GM21381 (cell line): ENCODE measurements around the gene DLG2.

Source experiments
- ATAC-seq: cut with Tn5 transposase; IDR thresholded peaks from one replicate; pipeline ENCODE4 v1.9.1; 2021; ENCODE audit warnings: mild to moderate bottlenecking, moderate library complexity; ENCODE audit not compliant: unreplicated experiment

Gene DLG2

DNA sequence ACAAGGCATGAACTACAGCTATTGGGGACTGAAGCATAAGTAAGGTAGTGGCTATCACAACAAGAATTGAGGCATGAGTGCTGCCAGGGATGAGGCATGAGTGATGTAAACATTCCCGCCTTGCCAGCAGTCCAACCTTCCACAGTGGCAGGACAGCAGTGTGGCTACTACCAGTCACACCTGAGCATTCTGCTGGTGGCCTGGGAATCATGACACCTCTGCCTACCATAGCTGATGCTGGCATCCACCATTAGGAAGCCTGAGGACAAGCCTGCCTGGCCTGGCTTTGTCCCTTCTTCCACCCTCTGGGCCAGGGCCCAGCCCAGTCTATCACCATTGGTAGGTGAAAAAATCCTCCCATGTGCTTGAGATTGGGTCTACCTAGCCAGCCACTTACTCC lies 1628.2 kb downstream of the DLG2 start:
- no peak for ATAC-seq

- no peak for ATAC-seq
Observed at GRCh38 chr11:83990160-83990733, 1636.9 kb downstream of the DLG2 start.

- ATAC-seq: no peak
Observed at GRCh38 chr11:83982825-83983224, 1644.3 kb downstream of the DLG2 start.

DNA sequence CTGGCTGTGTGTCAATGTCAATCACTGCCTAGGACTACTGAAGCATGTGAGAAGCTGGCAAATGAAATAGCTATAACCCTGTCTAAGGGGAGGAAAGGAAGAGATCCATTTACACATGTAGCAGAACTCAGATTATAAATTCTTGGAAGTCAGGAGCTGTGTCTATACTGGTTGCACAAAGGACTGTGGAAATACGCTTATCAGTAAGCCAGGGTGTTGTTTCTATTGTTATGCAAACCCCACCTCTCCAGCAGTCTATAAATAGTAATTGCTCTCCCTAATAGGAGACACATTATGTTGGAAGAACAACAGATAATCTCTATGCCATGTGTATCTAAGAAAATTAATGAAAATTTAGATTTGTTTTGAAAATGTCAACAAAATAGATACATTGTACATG lies 1647.6 kb downstream of the DLG2 start:
- no peak for ATAC-seq

- ATAC-seq: no peak
Observed at GRCh38 chr11:83978942-83979341, 1648.2 kb downstream of the DLG2 start.

- ATAC-seq: no peak
Observed at GRCh38 chr11:83976086-83976485, 1651.1 kb downstream of the DLG2 start.

- ATAC-seq: no peak
Observed at GRCh38 chr11:83972536-83972935, 1654.6 kb downstream of the DLG2 start.

DNA sequence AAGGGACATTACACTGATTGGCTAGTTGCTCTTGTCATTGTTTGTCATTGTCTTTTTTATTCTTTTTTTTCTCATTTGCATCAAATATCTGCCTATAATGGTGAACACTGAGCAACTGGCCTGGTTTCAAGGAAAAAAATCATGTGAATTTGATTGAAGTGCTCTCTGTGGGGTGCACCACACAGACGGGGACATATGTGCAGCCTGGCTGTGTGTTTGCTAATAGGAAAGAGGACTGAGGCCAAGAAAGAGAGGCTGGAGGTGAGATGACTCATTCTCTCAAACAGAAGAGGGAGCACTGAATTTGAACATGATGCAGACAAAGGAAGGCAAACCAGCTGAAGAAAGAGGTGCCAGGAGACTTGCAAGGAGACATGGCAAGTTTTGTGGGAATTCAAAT lies 1656.1 kb downstream of the DLG2 start:
- peak; percentile 34 for ATAC-seq

- peak; percentile 79 for ATAC-seq
Observed at GRCh38 chr11:83970061-83970671, 1657.0 kb downstream of the DLG2 start.

- no peak for ATAC-seq
Observed at GRCh38 chr11:83957038-83957900, 1669.9 kb downstream of the DLG2 start.

DNA sequence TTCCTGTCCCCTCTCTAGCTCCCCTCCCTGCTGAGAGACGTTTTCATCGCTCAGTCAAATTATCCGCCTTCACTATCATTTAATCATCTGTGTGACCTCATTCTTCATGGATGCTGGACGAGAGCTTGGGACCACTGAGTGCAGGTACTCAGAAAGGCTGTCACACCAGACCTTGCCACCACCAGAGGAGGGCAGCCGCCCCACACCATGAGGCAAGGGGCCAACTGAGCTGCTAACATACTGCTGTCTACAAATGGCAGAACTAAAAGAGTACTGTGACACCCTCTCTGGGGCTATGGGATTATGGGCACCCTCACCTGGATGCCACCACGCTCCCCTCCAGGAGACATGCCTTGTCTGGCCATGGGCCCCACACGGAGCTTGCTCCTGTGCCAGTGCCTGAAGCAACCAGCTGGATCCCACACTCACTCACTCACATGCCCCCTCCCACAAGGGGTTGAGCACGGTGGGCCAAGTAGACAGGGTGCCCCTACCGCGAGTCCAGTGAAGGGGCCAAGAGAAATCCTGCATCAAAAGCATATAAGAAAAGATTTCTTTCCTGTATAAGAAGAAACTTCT lies 1670.9 kb downstream of the DLG2 start:
- ATAC-seq: no peak

GRCh38 chr11:83954780-83955179 lies 1672.4 kb downstream of the DLG2 start:
- no peak for ATAC-seq

- ATAC-seq: no peak
Observed at GRCh38 chr11:83951521-83951920, 1675.6 kb downstream of the DLG2 start.

DNA sequence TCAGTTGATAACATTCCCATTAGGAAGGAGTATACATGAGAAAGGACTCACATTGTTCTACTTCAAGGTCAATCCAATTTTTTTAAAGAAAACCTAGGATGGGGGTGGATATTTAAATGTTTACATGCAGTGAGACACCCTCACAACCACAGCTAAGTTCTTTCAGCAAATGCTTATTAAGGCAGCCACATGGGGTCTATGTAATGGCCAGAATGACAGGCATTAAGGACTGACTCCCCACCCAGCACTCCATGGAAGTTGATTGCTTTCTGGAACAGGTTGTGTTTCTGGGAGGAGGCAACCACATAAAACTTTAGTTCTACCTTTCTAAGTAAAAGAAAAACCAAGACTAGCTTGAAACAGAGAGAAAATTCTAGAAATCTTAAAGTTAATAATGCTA lies 1678.9 kb downstream of the DLG2 start:
- no peak for ATAC-seq

- no peak for ATAC-seq
Observed at GRCh38 chr11:83945976-83946375, 1681.2 kb downstream of the DLG2 start.

GRCh38 chr11:83941050-83941449 lies 1686.1 kb downstream of the DLG2 start:
- no peak for ATAC-seq

DNA sequence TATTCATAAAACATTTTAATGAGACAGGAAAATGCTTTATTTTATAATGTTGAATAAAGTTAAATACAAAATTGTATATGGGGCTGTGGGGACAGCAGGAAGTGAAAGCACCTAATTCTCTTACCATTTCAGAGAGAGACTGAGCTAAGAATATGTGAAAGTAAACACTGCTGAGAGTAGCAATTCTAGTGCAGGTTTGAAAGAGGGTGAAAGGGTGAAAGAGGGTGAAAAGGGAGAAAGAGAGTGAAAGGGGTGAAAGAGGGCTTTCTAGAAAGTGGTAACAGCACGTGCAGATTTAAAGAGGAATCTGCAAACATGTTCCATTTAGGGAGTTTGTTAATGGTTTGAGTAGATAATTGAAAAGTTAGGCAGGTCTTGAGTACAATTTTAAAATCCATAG lies 1689.0 kb downstream of the DLG2 start:
- ATAC-seq: peak; percentile 78

DNA sequence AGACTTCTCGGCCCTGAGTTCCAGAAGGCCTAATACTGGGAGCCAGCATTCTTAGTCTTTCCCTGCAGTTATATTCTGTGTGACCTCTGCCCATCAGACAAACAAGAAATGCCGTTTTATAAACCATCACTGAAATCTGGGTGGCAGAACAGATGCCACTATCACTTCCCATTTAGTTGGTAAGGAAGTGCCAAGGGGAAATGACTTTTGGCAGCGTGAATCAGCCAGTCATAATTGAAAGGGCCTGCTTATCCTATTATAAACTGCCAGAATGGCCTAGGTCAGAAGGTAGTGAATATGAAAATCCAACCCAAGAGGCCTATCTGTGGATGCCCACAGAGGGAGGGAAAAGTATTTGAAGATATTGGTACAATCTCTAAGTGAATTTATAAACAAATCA lies 1694.1 kb downstream of the DLG2 start:
- ATAC-seq: no peak

- no peak for ATAC-seq
Observed at GRCh38 chr11:83927422-83927821, 1699.7 kb downstream of the DLG2 start.

DNA sequence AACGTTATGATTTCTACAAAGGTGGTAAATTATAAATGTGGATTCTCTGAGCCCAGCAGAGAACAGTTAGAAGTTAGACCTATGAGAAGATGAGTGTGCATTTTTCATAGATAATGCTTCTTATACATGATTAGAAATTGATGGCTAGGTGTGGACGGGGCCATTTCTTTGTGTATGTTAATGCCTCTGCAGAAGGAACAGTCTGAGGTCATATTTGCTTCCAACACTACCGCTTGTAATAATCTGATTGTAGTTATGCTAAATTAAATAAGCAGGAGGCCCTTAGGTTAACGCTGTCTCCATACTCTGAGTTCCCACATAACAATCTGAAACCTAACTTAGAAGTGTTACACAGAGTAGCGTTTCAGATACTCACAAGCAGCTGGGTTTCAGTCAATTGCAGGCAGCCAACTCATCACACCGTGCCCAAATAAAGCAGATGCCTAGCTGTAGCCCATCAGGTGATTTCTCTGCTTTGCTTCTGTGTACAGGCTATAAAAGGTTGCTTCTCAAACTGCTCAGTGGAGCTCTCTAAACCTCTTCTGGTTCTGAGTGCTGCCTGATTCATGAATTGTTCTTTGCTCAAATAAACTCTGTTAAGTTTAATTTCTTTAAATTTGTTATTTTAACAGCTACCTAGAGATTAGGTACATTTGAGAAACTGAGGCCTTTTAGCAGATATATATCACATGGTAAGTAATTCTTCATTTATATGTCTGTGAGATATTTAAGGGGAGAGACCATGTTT lies 1702.2 kb downstream of the DLG2 start:
- ATAC-seq: no peak

- no peak for ATAC-seq
Observed at GRCh38 chr11:83923961-83924360, 1703.2 kb downstream of the DLG2 start.
